22Rv1 (cell line): ENCODE results near the gene HAUS7.

ENCODE experiments used
- CTCF ChIP-seq: fragments of 450-650 bp; IDR thresholded peaks from 2 replicates; pipeline ENCODE4 v1.5.1; 2017; ENCODE audit warnings: mild to moderate bottlenecking
- ZFX ChIP-seq: fragments of 450-650 bp; IDR thresholded peaks from 2 replicates; pipeline ENCODE4 v1.6.1; 2017; ENCODE audit warnings: antibody characterized with exemption, borderline replicate concordance

- no peak for TF ChIP-seq CTCF
- TF ChIP-seq ZFX = no peak
Observed at GRCh38 chrX:153471663-153472280, 1.4 kb upstream of the HAUS7 start.
